Kidney (tissue), 14 donors: ENCODE data around the gene CRIP2. TPM values are rescaled to one million over a fixed set of nuclear protein-coding genes. Genes with fewer than 3 reads are reported as not detected.
A peak's percentile ranks its signal among the peaks of the same experiment; 100 is the strongest.

Experiments
- DNase-seq, 5 donors: peaks; one replicate each; pipeline ENCODE4 v3.0.0-alpha.2; 2013 to 2020
- FAIRE-seq: peaks from 2 replicates; lab custom pipeline; 2012; peaks lifted over from hg19 to GRCh38; lab: Jason Lieb, UNC
- H3K27ac ChIP-seq, 2 donors: one replicate each; pipeline ENCODE4 v1.7.0; 2013; ENCODE audit warnings: low read depth in 2 of 2, low read length in 2 of 2, inconsistent platforms in 1 of 2
- H3K27me3 ChIP-seq: one replicate; pipeline ENCODE4 v1.7.1; 2013; ENCODE audit warnings: low read length, inconsistent platforms; ENCODE audit not compliant: control insufficient read depth, insufficient read depth
- H3K36me3 ChIP-seq, 3 donors: one replicate each; pipeline versions ENCODE4 v1.7.0 to v1.7.1; 2013; ENCODE audit warnings: low read length in 3 of 3, control low read depth in 1 of 3, inconsistent platforms in 1 of 3; ENCODE audit not compliant: insufficient read depth in 3 of 3, control insufficient read depth in 2 of 3
- H3K4me1 ChIP-seq, 3 donors: one replicate each; pipeline versions ENCODE4 v1.7.0 to v1.7.1; 2013; ENCODE audit warnings: low read length in 3 of 3, inconsistent platforms in 1 of 3, low read depth in 1 of 3; ENCODE audit not compliant: control insufficient read depth in 2 of 3, insufficient read depth in 2 of 3
- H3K4me3 ChIP-seq, 3 donors: one replicate each; pipeline versions ENCODE4 v1.7.0 to v1.8.1; 2013; ENCODE audit warnings: low read length in 3 of 3, control low read depth in 1 of 3, inconsistent platforms in 1 of 3
- H3K9ac ChIP-seq, 3 donors: one replicate each; pipeline versions ENCODE4 v1.7.0 to v1.7.1; 2013; ENCODE audit warnings: low read length in 3 of 3, control low read depth in 1 of 3, inconsistent platforms in 1 of 3
- H3K9me3 ChIP-seq, 3 donors: one replicate each; pipeline versions ENCODE4 v1.7.0 to v1.7.1; 2013; ENCODE audit warnings: low read length in 3 of 3, control low read depth in 1 of 3, inconsistent platforms in 1 of 3; ENCODE audit not compliant: control insufficient read depth in 2 of 3, insufficient read depth in 1 of 3
- intact Hi-C: fragments of 100-400 bp; cut with DNase I; formaldehyde crosslinking; loops from one replicate; pipeline ENCODE4 v1.11.1; 2022
- polyA plus RNA-seq: library from polyadenylated mRNA; stranded (reverse); fragments of 350-450 nt; fragmentation: Illumina TruSeq; extraction: RNeasy Lipid Tissue Mini Kit (QIAGEN cat#74804); gene quantifications from one replicate; pipeline ENCODE4 v1.2.3, GENCODE V29; 2014; ENCODE audit warnings: low read depth, low replicate concordance; ENCODE audit not compliant: insufficient read depth
- total RNA-seq: library from RNA; stranded (reverse); fragmentation: NEBNext Ultra II Directional; extraction: Animal tissue kit (Norgen Biotek cat#: 25700); gene quantifications from one replicate; pipeline ENCODE4 v1.2.1, GENCODE V29; 2021
- TF ChIP-seq, protein P1 (sequence below): IDR thresholded peaks from 3 replicates; pipeline ENCODE4 v1.5.1; 2012; ENCODE audit warnings: mild to moderate bottlenecking, moderate library complexity, borderline replicate concordance; ENCODE audit not compliant: insufficient read depth; ENCODE audit errors: extremely low read depth
- donor health status: control.
- donor health status: control.
- donor health status: control.
- donor health status: control.
- donor health status: control.
- donor health status: DM: yes; HTN: yes; CAD: no.
- donor health status: Normal renal cell carcinoma (clear cell type).

The CRIP2 gene
- total and polyA plus RNA-seq, 2 donors from 2014 or later: 338 to 357 TPM

- DNase-seq (peak in 2 of 5 donors; percentile 24 to 45), FAIRE-seq (no peak)
- Histone ChIP-seq H3K4me3 (no peak overlapping the region), H3K27ac (no peak overlapping the region), H3K4me1 (no peaks in the 10 kb centered on the region), H3K9me3 (no peaks in the 10 kb centered on the region), H3K27me3 (no peaks in the 10 kb centered on the region), H3K36me3 (no peaks in the 10 kb centered on the region), H3K9ac (no peak overlapping the region)
- TF ChIP-seq, protein P1, sequence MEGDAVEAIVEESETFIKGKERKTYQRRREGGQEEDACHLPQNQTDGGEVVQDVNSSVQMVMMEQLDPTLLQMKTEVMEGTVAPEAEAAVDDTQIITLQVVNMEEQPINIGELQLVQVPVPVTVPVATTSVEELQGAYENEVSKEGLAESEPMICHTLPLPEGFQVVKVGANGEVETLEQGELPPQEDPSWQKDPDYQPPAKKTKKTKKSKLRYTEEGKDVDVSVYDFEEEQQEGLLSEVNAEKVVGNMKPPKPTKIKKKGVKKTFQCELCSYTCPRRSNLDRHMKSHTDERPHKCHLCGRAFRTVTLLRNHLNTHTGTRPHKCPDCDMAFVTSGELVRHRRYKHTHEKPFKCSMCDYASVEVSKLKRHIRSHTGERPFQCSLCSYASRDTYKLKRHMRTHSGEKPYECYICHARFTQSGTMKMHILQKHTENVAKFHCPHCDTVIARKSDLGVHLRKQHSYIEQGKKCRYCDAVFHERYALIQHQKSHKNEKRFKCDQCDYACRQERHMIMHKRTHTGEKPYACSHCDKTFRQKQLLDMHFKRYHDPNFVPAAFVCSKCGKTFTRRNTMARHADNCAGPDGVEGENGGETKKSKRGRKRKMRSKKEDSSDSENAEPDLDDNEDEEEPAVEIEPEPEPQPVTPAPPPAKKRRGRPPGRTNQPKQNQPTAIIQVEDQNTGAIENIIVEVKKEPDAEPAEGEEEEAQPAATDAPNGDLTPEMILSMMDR: no peak
- intact Hi-C loops: no loop called here
Measured at GRCh38 chr14:105501504-105502291, 27.1 kb downstream of the CRIP2 start.

GRCh38 chr14:105502446-105503295 is 28.1 kb downstream of the CRIP2 start:
- Histone ChIP-seq H3K9me3 (no peaks in the 10 kb centered on the region), H3K4me1 (no peaks in the 10 kb centered on the region), H3K27ac (no peak overlapping the region), H3K9ac (no peak overlapping the region), H3K27me3 (no peaks in the 10 kb centered on the region), H3K4me3 (no peak overlapping the region), H3K36me3 (no peaks in the 10 kb centered on the region)
- intact Hi-C loops: no loop called here
- DNase-seq: peak in 2 of 5 donors; percentile 42 to 65
- TF ChIP-seq, protein P1: no peak
- FAIRE-seq: no peak

DNA sequence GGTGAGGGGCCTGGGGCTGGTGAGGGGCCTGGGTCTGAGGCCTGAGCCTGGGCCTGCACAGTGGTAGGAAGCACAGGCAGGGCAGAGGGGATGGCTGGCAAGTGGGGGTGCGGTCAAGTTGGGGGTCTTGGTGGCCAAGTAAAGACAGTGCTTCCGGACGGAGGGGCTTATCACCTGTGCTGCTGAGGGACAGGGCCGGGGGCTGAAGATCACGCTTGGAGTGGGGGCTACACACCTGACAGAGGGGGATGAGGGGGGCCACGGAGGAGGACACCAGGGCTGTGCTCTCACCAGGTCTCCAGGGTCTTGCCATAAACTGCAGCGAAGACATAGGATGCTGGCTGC is 28.6 kb downstream of the CRIP2 start:
- intact Hi-C loops: no loop called here
- H3K9me3 ChIP-seq: no peaks in the 10 kb centered on the region
- TF ChIP-seq, protein P1: no peak
- no peak overlapping the region for H3K9ac ChIP-seq
- no peaks in the 10 kb centered on the region for H3K36me3 ChIP-seq
- no peaks in the 10 kb centered on the region for H3K27me3 ChIP-seq
- peaks cover 0 to 2% (median 0%) of the 10 kb centered on the region in 3 donors for H3K4me1 ChIP-seq
- H3K27ac ChIP-seq: no peak overlapping the region
- FAIRE-seq (no peak), DNase-seq (peak in 1 of 5 donors; percentile 43)
- no peak overlapping the region for H3K4me3 ChIP-seq
